Mucosa of descending colon (tissue), 3 donors: ENCODE data around the gene ST7. TPM values are rescaled to one million over a fixed set of nuclear protein-coding genes. Genes with fewer than 3 reads are reported as not detected.

Source experiments
- ATAC-seq: fragments of 200-7000 bp; cut with Tn5 transposase; one replicate; pipeline ENCODE4 v1.9.1; 2020; ENCODE audit warnings: mild to moderate bottlenecking, moderate library complexity
- DNase-seq, 3 donors: peaks; one replicate each; pipeline ENCODE4 v3.0.0-alpha.2; 2020
- H3K36me3 ChIP-seq: fragments of 200-600 bp; one replicate; pipeline ENCODE4 v1.8.0; 2021; ENCODE audit warnings: low read depth, mild to moderate bottlenecking
- H3K4me1 ChIP-seq: fragments of 200-600 bp; one replicate; pipeline ENCODE4 v1.8.0; 2021; ENCODE audit warnings: low read depth, mild to moderate bottlenecking
- H3K4me3 ChIP-seq: fragments of 200-600 bp; one replicate; pipeline ENCODE4 v1.8.0; 2021; ENCODE audit warnings: mild to moderate bottlenecking
- H3K9me3 ChIP-seq: fragments of 200-600 bp; one replicate; pipeline ENCODE4 v1.8.0; 2021; ENCODE audit warnings: mild to moderate bottlenecking
- intact Hi-C, 2 donors: fragments of 100-400 bp; cut with DNase I in 1 of 2; cut with micrococcal nuclease in 1 of 2; formaldehyde crosslinking; loops; one replicate each; pipeline versions ENCODE4 v1.11.0 to v1.11.1; 2022; cut with DNase I, micrococcal nuclease
- microRNA-seq: library from miRNA; unstranded; fragments of <30 nt; microRNA quantifications from one replicate; pipeline ENCODE4, GENCODE V29; 2019
- total RNA-seq, 3 donors: library from RNA; stranded (reverse); fragmentation: NEBNext Ultra II Directional in 2 of 3; extraction: Animal tissue kit (Norgen Biotek cat#: 25700) in 2 of 3; gene quantifications; one replicate each; pipeline versions ENCODE4 v1.2.1 to v1.2.4, GENCODE V29; 2021 to 2023
- TF ChIP-seq, protein P1 (sequence below): fragments of 200-600 bp; IDR thresholded peaks from one replicate; pipeline ENCODE4 v1.8.0; 2022; ENCODE audit warnings: antibody characterized with exemption, mild to moderate bottlenecking
- donor health status: DM: no; HTN: no; CAD: no; lungs with moderate emphysema.
- donor health status: DM: no; HTN: no; CAD: no.
- donor health status: DM: no; HTN: yes; CAD: no.

ST7 gene
- total RNA-seq, 3 donors from 2014 or later, result 10.1 to 22.0 (median 11.3) TPM

- no peak overlapping the region for H3K4me3 ChIP-seq
- ATAC-seq (no peak), DNase-seq (no peak)
- TF ChIP-seq, protein P1, sequence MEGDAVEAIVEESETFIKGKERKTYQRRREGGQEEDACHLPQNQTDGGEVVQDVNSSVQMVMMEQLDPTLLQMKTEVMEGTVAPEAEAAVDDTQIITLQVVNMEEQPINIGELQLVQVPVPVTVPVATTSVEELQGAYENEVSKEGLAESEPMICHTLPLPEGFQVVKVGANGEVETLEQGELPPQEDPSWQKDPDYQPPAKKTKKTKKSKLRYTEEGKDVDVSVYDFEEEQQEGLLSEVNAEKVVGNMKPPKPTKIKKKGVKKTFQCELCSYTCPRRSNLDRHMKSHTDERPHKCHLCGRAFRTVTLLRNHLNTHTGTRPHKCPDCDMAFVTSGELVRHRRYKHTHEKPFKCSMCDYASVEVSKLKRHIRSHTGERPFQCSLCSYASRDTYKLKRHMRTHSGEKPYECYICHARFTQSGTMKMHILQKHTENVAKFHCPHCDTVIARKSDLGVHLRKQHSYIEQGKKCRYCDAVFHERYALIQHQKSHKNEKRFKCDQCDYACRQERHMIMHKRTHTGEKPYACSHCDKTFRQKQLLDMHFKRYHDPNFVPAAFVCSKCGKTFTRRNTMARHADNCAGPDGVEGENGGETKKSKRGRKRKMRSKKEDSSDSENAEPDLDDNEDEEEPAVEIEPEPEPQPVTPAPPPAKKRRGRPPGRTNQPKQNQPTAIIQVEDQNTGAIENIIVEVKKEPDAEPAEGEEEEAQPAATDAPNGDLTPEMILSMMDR, result no peak
- no peaks in the 10 kb centered on the region for H3K36me3 ChIP-seq
- H3K4me1 ChIP-seq, result no peaks in the 10 kb centered on the region
- intact Hi-C loops, result no loop called here
- no peaks in the 10 kb centered on the region for H3K9me3 ChIP-seq
Observed at GRCh38 chr7:117277576-117277975, 324.3 kb downstream of the ST7 start.

GRCh38 chr7:117278040-117278439 is 324.7 kb downstream of the ST7 start:
- H3K9me3 ChIP-seq, result no peaks in the 10 kb centered on the region
- intact Hi-C loops, result no loop called here
- H3K4me1 ChIP-seq, result no peaks in the 10 kb centered on the region
- ATAC-seq (no peak), DNase-seq (no peak)
- no peak overlapping the region for H3K4me3 ChIP-seq
- TF ChIP-seq, protein P1, result no peak
- H3K36me3 ChIP-seq, result no peaks in the 10 kb centered on the region

- intact Hi-C loops, result no loop called here
- DNase-seq (no peak), ATAC-seq (no peak)
- Histone ChIP-seq H3K9me3 (no peaks in the 10 kb centered on the region), H3K4me1 (no peaks in the 10 kb centered on the region), H3K36me3 (no peaks in the 10 kb centered on the region), H3K4me3 (no peak overlapping the region)
- TF ChIP-seq, protein P1, result no peak
Observed at GRCh38 chr7:117279203-117279602, 325.9 kb downstream of the ST7 start.

Small RNA genes within 50 kb of the gene (microRNA-seq; reads per million reads assigned to microRNA genes)
- gene MIR6132, result not detected

Other genes starting within 250 kb of the ST7 start
- gene CAPZA2, start 90.9 kb upstream of the ST7 start, total RNA-seq, result 100 to 1,000 TPM; 161 to 303 (median 221) TPM